GM21423 (cell line): ENCODE measurements around the gene PRRT1.
"Not testable (repeated sequence)": the region's sequence is repeated elsewhere in the genome, so short reads cannot be mapped to it uniquely, and the experiment has no call there.

Experiments used
- ATAC-seq: cut with Tn5 transposase; IDR thresholded peaks from one replicate; pipeline ENCODE4 v1.9.1; 2021; ENCODE audit warnings: mild to moderate bottlenecking, moderate library complexity; ENCODE audit not compliant: unreplicated experiment

PRRT1 gene

DNA sequence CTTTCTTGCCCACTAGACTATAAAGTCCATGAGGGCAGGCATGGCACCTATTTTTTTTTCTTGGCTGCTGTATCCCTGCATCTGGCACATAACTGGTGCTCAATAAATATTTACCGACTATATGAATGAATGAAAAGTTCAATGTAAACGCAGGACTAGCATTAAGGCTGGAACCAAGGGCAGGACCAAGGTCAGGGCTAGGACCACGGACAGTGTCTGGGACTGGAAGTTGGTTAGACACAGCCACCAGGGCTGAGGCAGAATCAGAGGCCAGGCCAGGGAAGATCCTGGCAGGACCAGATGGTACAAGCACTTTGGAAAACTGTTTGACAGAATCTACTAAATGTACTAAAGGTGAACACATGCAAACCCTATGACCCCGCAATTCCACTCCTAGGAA lies 46.3 kb downstream of the PRRT1 start:
- ATAC-seq = no peak

DNA sequence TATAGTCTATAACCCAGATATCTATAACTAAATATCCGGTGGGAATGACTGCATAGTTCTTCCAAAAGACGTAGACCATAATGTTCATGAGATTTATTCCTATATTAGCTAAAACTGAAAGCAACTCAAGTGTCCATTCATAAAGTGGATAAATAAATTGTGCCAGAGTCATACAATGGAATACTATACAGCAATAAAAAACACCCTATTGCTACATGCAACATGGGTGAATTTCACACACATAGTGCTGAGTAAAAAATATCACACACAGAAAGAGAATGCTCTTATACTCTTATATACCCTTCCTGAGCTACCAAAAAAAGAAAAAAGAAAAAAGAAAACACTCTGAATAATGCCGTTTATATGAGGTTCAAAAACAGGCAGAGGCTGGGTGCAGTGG lies 49.5 kb downstream of the PRRT1 start:
- no peak for ATAC-seq

DNA sequence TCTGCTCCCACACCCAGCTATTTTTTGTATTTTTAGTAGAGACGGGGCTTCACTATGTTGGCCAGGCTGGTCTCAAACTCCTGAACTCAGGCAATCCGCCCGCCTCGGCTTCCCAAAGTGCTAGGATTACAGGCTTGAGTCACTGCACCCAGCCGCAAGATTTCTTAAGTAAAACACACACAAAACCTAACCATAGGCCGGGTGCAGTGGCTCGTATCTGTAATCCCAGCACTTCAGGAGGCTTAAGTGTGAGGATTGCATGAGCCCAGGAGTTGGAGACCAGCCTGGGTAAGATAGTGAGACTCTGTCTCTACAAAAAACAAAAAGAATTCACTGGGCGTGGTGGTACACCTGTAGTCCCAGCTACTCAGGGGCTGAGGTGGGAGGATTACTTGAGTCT lies 51.5 kb downstream of the PRRT1 start:
- not testable (repeated sequence) for ATAC-seq
